K562 (cell line): ENCODE measurements around the gene BNIP2. TPM values are rescaled to one million over a fixed set of nuclear protein-coding genes. Genes with fewer than 3 reads are reported as not detected.

Experiments used
- ARID3B ChIP-seq: fragments of 250-450 bp; sonication (Bioruptor Pico); IDR thresholded peaks from 2 replicates; pipeline ENCODE4 v1.4.0; 2020; ENCODE audit warnings: borderline replicate concordance
- ATF6 ChIP-seq: sonication (generic); formaldehyde crosslinking; IDR thresholded peaks from 2 replicates; pipeline ENCODE4 v1.4.0; 2020; ENCODE audit warnings: mild to moderate bottlenecking, missing genetic modification reagents
- CAMTA2 ChIP-seq: fragments of 250-450 bp; sonication (Bioruptor Pico); conservative IDR thresholded peaks from 2 replicates; pipeline ENCODE4 v1.5.1; 2022
- HDAC3 ChIP-seq: fragments of 450-650 bp; IDR thresholded peaks from 2 replicates; pipeline ENCODE4 v1.6.1; 2018; ENCODE audit warnings: borderline replicate concordance, mild to moderate bottlenecking, moderate library complexity; ENCODE audit not compliant: partially characterized antibody
- HMG20B ChIP-seq: fragments of 250-450 bp; sonication (Bioruptor Pico); IDR thresholded peaks from 2 replicates; pipeline ENCODE4 v1.5.0; 2021; ENCODE audit warnings: mild to moderate bottlenecking
- KDM5B ChIP-seq: fragments of 200-600 bp; sonication (generic); IDR thresholded peaks from 2 replicates; pipeline ENCODE4 v1.6.1; 2012; ENCODE audit warnings: low read depth, mild to moderate bottlenecking, moderate library complexity, low read length, control low read depth, inconsistent platforms; ENCODE audit not compliant: insufficient replicate concordance
- KLF13 ChIP-seq: fragments of 450-650 bp; IDR thresholded peaks from 2 replicates; pipeline ENCODE4 v1.6.1; 2016; ENCODE audit warnings: missing genetic modification characterization, low read depth, mild to moderate bottlenecking, missing compliant biosample characterization, moderate library complexity, borderline replicate concordance
- LCOR ChIP-seq: sonication (generic); formaldehyde crosslinking; IDR thresholded peaks from 2 replicates; pipeline ENCODE4 v1.8.0; 2022; ENCODE audit warnings: mild to moderate bottlenecking, missing genetic modification reagents
- SPI1 ChIP-seq: IDR thresholded peaks from 2 replicates; pipeline ENCODE4 v1.6.1; 2011; ENCODE audit warnings: low read depth, low read length, control low read depth, borderline replicate concordance
- STAT6 ChIP-seq: sonication (generic); formaldehyde crosslinking; IDR thresholded peaks from 2 replicates; pipeline ENCODE4 v1.8.1; 2023; ENCODE audit warnings: mild to moderate bottlenecking, missing genetic modification reagents
- THRA ChIP-seq: fragments of 450-650 bp; IDR thresholded peaks from 2 replicates; pipeline ENCODE4 v1.6.1; 2017; ENCODE audit warnings: mild to moderate bottlenecking, moderate library complexity
- THRAP3 ChIP-seq: fragments of 450-650 bp; IDR thresholded peaks from 2 replicates; pipeline ENCODE4 v1.6.1; 2016; ENCODE audit warnings: mild to moderate bottlenecking, inconsistent platforms, borderline replicate concordance
- YBX1 ChIP-seq: fragments of 450-650 bp; IDR thresholded peaks from 2 replicates; pipeline ENCODE4 v1.7.1; 2016; ENCODE audit warnings: mild to moderate bottlenecking
- ZBTB5 ChIP-seq: fragments of 450-650 bp; IDR thresholded peaks from 2 replicates; pipeline ENCODE4 v1.6.1; 2017; ENCODE audit warnings: antibody characterized with exemption
- ZNF445 ChIP-seq: fragments of 250-450 bp; sonication (Bioruptor Pico); IDR thresholded peaks from 2 replicates; pipeline ENCODE4 v1.4.0; 2020; ENCODE audit warnings: low read depth, mild to moderate bottlenecking, moderate library complexity
- ZNF707 ChIP-seq: fragments of 250-450 bp; sonication (Bioruptor Pico); conservative IDR thresholded peaks from 2 replicates; pipeline ENCODE4 v1.8.0; 2022; ENCODE audit warnings: inconsistent platforms, mild to moderate bottlenecking, moderate library complexity
- polyA plus RNA-seq, 8 experiments: library from polyadenylated mRNA; depleted of rRNA in 4 of 8; stranded (reverse) in 5 of 8; unstranded in 3 of 8; fragments of >200 nt; fragmentation: Nextera tagmentation in 2 of 8; fragmentation: Illumina TruSeq in 1 of 8; extraction: Ambion mirVana in 2 of 8; extraction: Trizol in 1 of 8; gene quantifications; 2 replicates each; pipeline versions ENCODE4 v1.2.1 to v1.2.3, GENCODE V29; 2011 to 2014; ENCODE audit warnings: inconsistent platforms in 1 of 8, missing spikeins in 1 of 8
- total RNA-seq, 7 experiments: library from RNA; depleted of rRNA in 6 of 7; stranded (reverse); fragments of >200 nt in 6 of 7; fragmentation: Illumina TruSeq in 2 of 7; extraction: Trizol in 2 of 7; gene quantifications; 2 replicates each; pipeline versions ENCODE4 v1.2.1 to v1.2.3, GENCODE V29; 2011 to 2021; ENCODE audit warnings: low replicate concordance in 1 of 7

Gene BNIP2
- total and polyA plus RNA-seq, 9 of the 15 experiments (the other 6 are each of a cell fraction or from before 2014, with no cell fraction given), result 19.6 to 88.0 (median 52.5) TPM

GRCh38 chr15:59689626-59690236 lies 611 bp upstream of the BNIP2 start (continued):
- TF ChIP-seq YBX1, result no peak
- TF ChIP-seq ZNF445 (CRISPR knock-in tag), result no peak
- no peak for TF ChIP-seq SPI1
- TF ChIP-seq KLF13 (tag), result no peak
- no peak for TF ChIP-seq ZNF707 (CRISPR knock-in tag)
- TF ChIP-seq ARID3B (CRISPR knock-in tag), result no peak
- TF ChIP-seq CAMTA2 (CRISPR knock-in tag), result no peak
- TF ChIP-seq HDAC3, result no peak
- TF ChIP-seq KDM5B, result peak; percentile 6
- 0 out of 2 replicates have a peak, but pooled peaks have one; percentile 54 for TF ChIP-seq THRAP3
- TF ChIP-seq ATF6 (CRISPR knock-in tag), result no peak
- TF ChIP-seq ZBTB5, result no peak
- no peak for TF ChIP-seq THRA
- no peak; the same call in none of the 2 replicates for TF ChIP-seq LCOR (CRISPR knock-in tag)
- no peak for TF ChIP-seq STAT6
- TF ChIP-seq HMG20B (CRISPR knock-in tag), result no peak
